C4-2B (cell line): ENCODE measurements around the gene SCFD2.

Source experiments
- H3K27ac ChIP-seq: fragments of 450-650 bp; 2 replicates; pipeline ENCODE4 v1.5.1; 2017
- CTCF ChIP-seq: fragments of 450-650 bp; conservative IDR thresholded peaks from 2 replicates; pipeline ENCODE4 v1.5.1; 2017; ENCODE audit warnings: mild to moderate bottlenecking
- ZFX ChIP-seq: fragments of 450-650 bp; IDR thresholded peaks from 2 replicates; pipeline ENCODE4 v1.6.1; 2017

The SCFD2 gene

DNA sequence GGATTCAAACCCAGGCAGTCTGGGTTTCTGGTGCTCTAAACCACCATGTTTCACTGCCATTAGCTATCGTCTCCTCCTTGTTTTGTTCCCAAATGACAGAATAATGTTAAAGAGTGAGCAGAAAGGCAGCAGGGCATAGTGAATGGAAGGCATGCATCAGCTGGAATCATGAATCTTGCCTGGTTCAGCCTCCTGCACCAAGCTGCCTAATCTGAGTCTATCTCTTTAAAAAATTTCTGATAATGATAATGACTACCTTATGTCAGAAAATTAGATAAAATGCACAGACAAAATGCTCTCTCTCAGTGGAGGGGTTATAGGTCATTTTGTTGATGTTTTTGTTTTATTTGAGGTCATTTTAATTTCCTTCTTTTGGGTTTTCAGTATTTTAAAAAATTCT is 316.3 kb downstream of the SCFD2 start:
- H3K27ac ChIP-seq = no peak overlapping the region
- TF ChIP-seq CTCF (no peak), ZFX (no peak)

DNA sequence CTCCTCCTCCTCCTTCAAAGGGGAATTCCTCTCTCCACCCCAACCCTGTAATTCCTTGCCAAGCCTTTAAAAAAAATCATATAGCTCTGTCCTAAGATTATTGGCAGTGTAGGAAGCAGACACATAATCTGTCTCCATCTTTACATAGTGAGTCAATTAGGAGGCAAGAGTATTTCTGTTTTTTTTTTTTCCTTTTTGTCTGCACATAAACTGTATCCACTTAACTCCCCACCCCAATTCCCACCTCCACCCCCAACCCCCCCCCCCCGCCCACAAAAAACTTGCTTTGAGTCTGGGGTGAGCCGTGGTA is 321.3 kb downstream of the SCFD2 start:
- H3K27ac ChIP-seq = no peak overlapping the region
- no peak for TF ChIP-seq ZFX
- no peak for TF ChIP-seq CTCF

GRCh38 chr4:53043891-53044650 is 321.8 kb downstream of the SCFD2 start:
- TF ChIP-seq ZFX = no peak
- no peak for TF ChIP-seq CTCF

DNA sequence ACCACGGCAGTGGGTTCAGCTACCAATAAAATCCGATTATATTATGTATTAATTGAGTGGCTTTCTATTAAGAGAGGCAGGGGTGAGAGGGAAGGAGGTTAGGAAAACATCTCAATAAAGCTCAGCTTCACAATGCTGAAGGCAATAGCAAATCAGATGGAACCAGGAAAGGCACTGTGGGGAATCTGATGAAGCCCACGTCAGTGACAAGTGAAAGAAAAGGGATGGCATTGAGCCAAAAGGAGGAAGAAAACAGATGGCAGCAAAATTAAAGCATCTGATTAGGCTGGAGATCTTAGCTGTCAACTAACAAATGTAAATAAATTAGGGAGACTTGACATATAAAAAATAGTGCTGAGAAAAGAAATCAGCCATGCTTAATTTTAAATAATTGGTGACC is 322.8 kb downstream of the SCFD2 start:
- no peak overlapping the region for H3K27ac ChIP-seq

More at GRCh38 chr4:53043891-53044650, 321.8 kb downstream of the SCFD2 start:
- no peak overlapping the region for H3K27ac ChIP-seq

GRCh38 chr4:53040851-53041250 is 325.0 kb downstream of the SCFD2 start:
- TF ChIP-seq CTCF = no peak
- TF ChIP-seq ZFX = no peak
- no peak overlapping the region for H3K27ac ChIP-seq

More for the DNA sequence above, 322.8 kb downstream of the SCFD2 start:
- no peak for TF ChIP-seq CTCF

DNA sequence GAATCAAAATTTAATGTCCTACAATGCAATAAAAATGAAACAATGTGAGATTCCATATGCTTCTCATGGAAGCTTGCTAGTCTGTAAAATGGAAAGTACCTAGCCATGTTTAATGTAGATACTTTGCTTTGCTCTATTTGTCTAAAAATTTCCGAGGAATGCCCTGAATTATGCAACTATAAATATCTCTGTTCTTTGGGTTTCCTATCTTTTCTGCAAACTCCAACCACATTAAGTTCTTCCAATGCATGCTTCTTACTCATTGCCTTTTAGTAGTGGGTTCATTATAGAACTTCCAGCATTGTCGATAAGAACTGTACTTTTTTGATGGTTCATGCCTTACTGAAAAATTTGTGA is 325.4 kb downstream of the SCFD2 start:
- no peak for TF ChIP-seq ZFX
- no peak for TF ChIP-seq CTCF
- H3K27ac ChIP-seq = no peak overlapping the region

GRCh38 chr4:53039741-53040458 is 326.0 kb downstream of the SCFD2 start:
- TF ChIP-seq CTCF (no peak), ZFX (no peak)
- no peak overlapping the region for H3K27ac ChIP-seq
